GM04503 (cell line): Measurements from ENCODE around the gene GAREM2.
A peak's percentile ranks its signal among the peaks of the same experiment; 100 is the strongest.
"Not testable (repeated sequence)": the region's sequence is repeated elsewhere in the genome, so short reads cannot be mapped to it uniquely, and the experiment has no call there.

Source experiments
- DNase-seq: peaks from one replicate; pipeline ENCODE4 v3.0.0-alpha.2; 2012; ENCODE audit warnings: low read depth

GAREM2 gene

DNA sequence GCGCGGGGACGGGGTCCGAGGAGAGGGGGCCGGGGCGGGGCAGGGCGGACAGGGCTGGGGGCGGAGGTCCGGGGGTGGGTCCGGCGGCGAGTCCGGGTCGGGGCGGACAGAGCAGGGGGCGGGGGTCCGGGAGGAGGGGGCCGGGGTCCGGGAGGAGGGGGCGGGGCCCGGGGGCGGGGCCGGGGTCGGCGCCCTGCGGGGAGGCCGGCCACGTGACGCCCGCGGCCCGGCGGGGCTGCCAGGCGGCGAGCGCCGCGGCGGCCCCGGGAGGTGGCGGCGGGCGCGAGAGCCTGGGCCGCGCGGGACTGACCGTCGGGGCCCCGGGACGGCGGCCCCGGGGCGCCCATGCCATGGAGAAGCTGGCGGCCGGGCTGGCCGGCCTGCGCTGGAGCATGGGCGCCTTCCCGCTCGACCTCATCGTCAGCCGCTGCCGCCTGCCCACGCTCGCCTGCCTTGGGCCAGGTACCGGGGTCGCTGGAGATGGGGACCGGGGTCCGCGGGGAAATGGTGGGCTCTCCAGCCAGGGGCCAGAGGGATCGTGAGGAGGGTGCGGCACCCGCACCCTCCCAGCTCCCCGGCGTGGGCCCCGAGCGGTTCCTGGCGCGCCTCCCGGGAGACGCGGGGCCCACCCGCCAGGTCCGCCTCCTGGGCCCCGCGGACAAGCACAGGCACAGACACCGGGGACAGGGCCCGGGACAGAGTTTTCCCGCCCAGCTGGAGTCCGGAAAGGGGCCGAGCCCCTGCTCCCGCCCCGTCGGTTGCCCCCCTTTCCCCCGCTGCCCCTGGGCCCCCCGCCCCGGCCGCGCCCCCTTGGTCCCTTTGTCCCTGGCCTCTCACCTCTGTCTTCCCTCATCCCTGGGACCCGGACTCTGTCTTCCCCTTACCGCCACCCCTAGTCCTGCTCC is at the start of gene GAREM2:
TSS of gene GAREM2 (plus strand) at position 218 of the 905 bp plus-strand sequence. CDS start at position 351, 133 bp downstream.
- no peak for DNase-seq

DNA sequence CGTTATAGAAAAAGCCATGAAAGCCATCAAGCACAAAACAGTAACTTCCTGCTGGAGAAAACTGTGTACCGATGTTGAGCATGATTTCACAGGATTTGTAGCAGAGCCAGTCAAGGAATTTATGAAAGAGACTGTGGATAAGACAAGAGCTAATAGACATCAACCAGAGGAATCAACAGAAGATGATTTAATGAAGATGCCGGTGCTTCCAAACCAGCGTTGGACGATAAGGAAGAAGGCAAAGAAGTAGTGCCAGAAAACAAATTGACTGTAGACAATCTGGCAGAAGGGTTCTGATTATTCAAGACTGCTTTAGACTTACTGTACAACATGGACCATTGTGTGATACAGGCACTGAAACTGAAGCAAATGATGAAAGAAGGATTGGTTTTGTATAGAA is 49.5 kb upstream of the GAREM2 start:
- DNase-seq, result no peak

DNA sequence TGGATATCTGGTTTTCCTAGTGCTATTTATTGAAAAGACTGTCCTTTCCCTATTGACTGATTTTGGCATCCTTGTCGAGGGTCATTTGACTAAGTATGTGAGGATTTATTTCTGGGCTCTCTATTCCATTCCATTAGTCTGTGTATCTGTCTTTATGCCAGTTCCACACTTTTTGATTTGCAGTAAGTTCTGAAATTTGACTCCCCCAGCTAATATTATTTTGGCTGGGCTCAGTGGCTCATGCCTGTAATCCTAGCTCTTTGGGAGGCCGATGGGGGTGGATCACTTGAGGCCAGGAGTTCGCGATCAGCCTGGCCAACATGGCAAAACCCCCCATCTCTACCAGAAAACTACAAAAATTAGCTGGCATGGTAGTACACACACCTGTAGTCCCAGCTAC is 46.8 kb upstream of the GAREM2 start:
- no peak for DNase-seq

DNA sequence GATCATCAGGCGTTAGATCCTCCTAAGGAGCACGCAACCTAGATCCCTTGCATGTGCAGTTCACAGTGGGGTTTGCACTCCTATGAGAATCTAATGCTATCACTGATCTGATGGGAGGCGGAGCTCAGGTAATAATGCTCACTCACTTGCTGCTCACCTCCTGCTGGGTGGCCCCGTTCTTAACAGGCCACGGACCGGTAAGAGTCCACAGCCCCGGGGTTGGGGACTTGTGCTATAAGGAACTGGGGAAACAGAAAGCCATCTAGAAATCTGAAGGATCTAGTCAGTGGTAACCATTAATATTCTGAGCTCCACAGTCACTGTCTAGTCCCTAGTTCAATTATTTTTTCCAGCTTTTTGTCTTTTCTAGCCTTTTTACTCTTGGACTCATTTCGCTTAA is 44.7 kb upstream of the GAREM2 start:
- DNase-seq, result no peak

DNA sequence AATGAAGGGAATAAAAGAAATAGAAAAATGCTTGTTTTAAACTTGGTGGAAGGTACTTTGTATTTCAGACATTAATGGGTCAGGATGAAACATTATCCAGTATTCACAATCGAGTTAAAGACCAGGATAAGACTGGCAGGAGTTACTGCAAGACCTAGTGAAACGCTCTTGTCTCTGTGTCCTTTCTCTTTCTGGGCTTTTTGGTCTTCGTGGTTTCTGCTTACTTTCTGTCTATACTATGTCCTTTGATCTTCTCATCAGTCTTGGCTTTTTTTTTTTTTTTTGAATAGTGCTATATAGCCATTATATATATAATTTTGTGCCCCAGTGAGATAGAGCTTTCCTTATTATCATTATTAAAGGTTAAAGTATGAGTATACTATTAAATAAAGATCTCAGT is 42.1 kb upstream of the GAREM2 start:
- no peak for DNase-seq

DNA sequence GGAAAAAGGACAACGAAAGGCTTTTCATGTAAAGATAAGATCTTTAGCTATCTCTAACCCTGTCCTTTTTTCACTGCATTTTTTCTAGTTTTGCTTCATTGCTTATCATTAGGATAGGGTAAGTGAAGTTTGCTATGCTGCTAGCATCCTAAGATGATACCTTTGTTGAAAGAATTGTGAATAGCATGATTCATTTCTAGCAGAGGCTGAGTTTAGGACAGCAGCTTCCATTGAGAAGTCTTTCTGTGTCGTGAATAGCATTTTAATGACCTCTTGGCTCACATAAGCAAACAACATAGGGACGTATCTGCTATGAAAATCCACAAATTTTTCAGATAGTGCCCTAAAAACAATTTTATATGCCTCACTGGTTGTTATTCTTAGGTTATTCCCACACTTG is 36.4 kb upstream of the GAREM2 start:
- DNase-seq, result no peak

DNA sequence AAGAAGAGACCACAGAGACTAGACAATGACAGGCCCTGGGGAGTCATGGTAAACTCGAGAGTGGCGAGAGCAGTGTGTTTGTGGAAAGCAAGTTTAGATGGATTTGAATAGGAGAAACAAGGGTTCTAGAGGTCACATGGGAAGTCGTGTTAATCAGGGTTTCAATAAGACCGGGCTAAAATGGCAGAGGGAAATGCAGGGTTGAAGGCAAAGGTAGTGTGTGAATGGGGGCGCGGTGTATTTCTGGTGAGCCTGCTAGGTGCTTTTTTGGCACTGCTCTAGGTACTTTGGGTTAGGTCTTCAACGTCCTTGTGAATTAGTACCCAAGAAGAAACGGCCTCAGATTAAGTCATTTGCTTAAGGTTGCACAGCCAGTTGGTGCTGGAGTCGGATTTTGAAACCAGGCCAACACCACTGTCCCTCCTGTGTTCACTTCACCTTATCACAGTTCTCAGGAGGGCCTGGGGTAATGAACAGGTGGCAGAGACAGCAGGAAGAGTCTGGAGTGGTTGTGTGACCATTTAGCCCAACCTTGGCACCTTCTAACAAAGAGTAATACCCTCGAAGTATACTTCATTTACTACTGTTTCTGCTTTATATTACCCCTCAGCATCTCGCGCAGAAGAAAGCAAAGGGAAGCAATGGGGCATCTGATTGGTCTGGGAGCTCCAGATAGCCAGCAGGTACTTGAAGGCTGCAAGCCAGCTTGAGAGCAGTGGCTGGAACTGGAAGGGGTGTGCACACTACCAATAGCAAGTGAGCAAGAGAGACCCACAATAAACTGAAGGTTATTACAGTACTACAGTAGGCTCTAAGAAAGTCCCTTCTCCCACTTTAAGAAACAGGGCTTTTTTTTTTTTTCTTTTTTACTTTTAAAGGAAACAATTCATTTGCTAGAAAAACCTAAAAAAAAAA is 33.4 kb upstream of the GAREM2 start:
- no peak for DNase-seq

DNA sequence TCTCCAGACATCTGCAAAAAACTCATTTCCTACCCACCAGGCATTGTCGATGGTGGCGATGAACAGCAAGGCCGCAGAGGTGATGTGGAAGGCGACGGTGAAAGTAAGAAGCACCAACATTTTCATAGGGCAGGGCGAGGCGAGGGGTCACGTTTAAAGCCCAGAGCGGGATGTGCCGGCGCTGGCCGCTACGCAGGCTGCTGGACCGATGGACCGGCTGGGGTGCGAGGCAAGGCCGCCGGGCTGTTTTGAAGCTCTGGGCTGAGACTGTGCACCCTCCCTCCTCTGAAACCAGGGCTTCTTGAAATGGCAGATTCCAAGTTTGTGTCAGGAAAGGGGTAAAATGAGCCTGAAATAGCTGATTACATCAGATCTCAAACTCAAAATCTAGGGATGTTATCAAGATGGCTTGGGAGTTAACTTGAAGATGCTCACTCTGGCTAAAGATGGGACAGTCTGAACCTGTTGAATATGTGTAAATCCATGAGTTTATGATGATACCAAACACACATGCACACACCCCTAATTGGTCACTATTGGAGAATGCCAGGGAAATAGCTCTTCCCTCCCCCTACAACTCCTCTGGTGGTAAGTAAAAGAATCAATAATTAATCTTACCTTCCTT is 31.6 kb upstream of the GAREM2 start:
- DNase-seq, result no peak

DNA sequence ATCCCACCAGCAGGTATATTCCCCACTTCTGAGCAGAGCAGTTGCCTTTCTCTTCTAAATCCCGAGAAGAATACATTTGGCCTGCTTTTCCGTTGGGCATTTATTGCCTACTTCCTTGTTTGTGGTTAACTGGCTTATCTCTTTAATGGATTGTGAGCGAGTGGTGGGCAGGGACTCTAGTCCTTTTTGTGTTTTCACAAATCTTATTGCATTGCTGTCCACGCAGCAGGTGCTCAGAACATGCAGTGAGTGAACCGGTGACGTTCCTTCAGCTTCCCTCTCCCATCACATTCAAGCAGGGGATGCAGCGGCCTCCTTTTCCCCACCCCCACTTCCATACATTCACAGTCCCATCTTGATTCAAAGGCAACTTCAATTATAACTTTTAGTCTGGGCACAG is 28.9 kb upstream of the GAREM2 start:
- no peak for DNase-seq

DNA sequence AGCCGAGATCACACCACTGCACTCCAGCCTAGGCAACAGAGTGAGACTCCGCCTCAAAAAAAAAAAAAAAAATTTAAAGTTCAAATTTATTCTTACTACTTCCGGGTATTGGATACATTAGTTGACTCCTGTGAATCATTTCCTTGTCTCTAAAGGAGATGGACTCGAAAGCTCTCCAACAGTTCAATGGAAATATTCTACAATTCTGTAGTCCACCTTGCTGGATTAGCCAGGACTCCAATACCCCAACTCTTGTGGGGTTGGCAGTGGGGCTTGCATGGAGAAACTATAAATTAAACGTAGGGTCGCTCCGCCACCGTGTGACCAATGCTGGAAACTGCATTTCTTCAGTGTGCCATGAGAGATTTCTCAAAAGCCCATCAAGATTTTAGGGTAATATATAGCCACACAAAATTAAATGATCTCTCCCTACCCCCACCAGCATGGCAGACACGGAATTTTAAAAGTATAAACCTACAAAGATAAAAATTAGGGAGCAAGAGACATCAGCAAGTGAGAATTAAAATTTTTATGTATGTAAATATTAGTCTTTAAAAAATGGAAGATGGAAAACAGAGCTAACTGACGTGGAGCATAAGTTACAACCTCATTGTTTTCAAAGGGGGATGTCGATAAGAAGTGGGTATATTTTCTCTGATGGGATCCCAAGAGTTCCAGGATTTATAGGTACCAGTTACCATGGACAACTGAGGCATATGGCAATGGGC is 27.8 kb upstream of the GAREM2 start:
- DNase-seq, result peak; percentile 3

DNA sequence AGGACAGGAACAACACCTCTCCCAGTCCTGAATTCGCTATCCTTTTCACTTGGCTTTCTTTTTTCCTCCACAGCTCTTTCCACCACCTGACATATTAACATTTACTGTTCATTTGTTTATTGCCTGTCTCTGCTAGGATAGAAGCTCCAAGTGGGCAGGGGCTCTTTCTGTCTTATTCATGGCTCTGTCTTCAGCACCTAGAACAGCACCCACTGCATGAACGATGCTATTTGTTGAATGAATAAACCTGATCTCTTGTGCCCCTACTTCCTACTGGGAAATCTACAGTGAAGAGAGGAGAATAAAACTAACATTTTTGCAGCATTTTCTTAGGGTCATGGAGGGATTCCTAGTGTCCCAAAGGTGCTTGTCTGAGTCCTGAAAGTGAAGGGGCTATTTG is 24.4 kb upstream of the GAREM2 start:
- DNase-seq, result no peak

DNA sequence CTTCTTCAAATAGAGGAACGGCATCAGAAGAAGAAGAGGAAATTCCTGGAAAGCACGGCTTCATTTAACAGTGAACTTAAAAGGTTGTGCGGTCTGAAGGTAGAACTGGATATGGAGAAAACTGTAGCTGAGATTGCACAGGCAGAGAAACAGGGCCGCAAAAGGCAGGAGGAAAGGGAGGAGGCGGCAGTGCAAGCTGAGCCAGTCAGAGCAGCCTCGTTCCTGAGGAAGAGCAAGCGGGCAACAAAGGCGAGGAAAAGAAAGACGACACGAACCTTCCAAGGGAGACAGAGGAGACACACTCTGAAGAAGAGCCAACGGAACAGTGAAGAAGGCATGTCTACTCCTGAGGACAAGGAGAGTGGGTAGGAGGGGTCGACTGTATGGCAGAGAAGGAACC is 22.6 kb upstream of the GAREM2 start:
- DNase-seq, result no peak

DNA sequence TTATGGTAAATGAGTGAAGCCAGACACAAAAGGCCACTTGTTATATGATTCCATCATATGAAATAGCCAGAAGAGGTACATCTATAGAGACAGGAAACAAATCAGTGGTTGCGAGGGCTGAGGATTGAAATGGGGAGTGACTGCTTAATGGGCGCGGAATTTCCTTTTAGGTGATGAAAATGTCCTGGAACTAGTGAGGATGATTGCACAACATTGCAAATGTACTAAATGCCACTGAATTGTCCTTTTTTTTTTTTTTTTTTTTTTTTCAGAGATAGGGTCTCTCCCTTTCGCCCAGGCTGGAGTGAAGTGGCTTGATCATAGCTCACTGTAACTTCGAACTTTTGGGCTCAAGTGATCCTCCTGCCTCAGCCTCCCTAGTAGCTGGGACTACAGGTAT is 15.3 kb upstream of the GAREM2 start:
- DNase-seq, result no peak

DNA sequence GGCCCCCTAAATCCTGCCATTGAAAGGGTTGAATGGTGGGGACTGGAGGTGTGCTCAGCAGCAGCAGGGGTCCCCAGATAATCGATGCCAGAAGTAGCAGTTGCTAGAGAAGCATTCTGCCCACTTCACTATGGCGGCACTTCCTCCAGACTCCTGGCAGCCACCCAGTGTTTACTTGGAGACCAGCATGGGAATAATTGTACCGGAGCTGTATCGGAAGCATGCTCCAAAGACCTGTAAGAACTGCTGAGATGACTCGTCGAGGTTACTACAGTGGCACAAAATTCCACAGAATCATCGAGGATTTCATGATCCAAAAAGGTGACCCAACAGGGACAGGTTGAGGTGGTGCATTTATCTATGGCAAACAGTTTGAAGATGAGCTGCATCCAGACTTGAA is 11.0 kb upstream of the GAREM2 start:
- DNase-seq, result no peak

DNA sequence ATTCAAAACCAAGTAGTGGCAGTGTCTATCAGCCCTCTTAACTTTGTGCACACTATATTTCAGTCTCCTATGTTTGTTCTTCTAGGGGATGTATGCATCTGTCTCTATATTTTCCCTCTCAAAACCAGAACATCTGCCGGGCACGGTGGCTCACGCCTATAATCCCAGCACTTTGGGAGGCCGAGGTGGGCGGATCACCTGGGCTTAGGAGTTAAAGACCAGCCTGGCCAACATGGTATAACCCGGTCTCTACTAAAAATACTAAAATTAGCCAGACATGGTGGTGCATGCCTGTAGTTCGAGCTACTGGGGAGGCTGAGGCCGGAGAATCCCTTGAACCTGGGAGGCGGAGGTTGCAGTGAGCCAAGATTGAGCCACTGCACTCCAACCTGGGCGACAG is 9.9 kb upstream of the GAREM2 start:
- DNase-seq, result no peak

DNA sequence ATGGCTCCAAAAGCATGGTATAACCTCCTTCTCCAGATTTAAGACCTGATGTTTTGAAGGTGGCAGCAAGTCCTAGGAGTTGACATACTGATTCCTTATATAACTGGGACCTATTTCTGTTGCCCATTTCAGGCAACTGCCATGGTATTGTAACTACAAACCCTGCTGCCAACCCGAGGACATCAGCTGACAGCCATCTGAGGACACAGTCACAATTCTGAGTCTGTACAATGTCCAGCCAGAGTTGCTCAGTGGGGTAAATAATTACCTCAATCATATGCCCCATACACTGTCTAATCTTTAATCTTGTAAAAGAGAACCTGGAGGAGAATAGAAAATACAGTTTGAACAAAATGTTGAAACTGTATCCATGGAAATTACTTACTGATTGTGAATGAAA is 8.7 kb upstream of the GAREM2 start:
- DNase-seq, result no peak

DNA sequence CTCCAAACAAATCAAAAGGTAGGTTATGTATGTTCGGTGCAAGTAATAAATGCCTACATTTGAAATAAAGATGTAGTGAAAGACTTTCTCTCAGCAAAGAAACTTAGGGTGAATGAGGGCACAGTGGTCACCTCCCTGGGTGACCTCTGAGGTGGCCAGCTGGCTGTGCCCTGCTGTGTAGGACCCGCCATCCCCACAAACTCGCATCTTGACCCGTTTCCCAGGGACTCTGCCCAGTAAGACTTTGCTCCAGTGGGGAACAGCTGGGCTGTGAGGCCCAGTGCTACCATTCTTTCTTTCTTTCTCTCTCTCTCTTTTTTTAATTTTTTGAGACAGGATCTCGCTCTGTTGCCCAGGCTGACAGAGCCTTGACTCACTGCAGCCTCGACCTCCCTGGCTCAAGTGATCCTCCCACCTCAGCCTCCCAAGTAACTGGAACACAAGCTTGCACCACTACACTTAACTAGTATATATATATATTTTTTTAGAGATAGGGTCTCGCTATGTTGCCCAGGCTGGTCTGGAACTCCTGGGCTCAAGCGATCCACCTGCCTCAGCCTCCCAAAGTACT is 8.2 kb upstream of the GAREM2 start:
- no peak for DNase-seq

DNA sequence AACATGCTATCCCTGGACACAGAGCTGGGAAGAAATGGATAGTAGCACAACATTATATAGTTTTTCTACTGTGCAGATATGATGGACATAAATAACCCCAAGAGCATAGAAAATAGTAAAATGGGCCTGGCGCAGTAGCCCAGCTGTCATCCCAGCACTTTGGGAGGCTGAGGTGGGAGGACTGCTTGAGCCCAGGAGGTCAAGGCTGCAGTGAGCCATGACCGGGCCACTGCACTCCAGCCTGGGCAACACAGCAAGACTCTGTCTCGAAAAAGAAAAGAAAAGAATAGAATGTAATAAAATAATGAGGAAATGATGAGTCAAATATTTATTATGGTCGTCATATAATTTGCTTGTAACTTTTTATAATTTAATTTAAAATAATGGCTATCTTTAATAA is 7.5 kb upstream of the GAREM2 start:
- DNase-seq, result no peak

DNA sequence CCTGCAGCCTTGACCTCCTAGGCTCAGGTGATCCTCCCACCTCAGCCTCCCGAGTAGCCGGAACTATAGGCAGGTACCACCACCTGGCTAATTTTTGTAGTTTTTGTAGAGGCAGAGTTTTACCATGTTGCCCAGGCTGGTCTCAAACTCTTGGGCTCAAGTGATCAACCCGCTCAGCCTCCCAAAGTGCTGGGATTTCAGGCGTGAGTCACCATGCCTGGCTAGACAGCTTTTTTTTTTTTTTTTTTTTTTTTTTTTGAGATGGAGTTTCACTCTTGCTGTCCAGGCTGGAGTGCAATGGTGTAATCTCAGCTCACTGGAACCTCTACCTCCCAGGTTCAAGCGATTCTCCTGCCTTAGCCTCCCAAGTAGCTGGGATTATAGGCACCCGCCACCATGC is 6.3 kb upstream of the GAREM2 start:
- DNase-seq, result not testable (repeated sequence)

DNA sequence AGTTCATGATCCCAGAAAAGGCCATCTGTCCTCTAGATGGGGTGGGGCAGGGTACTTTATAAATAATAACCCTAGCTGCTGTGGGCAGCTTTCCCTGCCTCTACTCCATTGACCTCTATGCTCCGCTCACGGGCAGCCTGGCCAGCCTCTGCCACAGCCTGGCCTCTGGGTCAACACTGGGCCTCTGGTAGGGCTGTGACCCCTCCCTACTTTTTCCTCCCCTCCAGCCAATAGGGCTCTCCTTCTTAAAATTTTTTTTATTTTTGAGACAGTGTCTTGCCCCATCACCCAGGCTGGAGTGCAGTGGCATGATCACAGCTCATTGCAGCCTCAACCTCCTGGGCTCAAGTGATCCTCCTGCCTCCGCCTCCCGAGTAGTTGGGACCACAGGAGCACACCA is 4.1 kb upstream of the GAREM2 start:
- DNase-seq, result no peak

DNA sequence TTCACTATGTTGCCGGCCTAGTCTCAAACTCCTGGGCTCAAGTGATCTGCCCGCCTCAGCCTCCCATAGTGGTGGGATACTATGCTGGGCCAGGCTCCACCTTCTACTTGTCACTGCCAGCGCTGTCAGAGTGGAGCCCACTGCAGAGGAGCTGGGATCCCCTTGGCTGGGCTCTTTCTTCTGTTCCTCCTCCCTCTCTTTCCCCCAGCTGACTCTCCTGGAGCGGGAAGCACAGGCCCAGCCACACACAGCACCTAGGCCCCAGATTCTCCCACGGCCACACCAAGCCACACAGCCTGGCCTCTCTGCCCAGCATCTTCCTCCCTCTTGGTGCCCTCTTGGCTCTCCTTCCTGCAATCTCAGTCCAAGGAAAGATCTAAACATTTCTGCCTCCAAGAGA is 3.7 kb upstream of the GAREM2 start:
- no peak for DNase-seq
